T-helper 22 cell (primary cell): Measurements from ENCODE around the gene GABRB3.

Experiments
- DNase-seq: peaks from one replicate; pipeline ENCODE4 v3.0.0-alpha.2; 2020; ENCODE audit warnings: low read depth

The GABRB3 gene

DNA sequence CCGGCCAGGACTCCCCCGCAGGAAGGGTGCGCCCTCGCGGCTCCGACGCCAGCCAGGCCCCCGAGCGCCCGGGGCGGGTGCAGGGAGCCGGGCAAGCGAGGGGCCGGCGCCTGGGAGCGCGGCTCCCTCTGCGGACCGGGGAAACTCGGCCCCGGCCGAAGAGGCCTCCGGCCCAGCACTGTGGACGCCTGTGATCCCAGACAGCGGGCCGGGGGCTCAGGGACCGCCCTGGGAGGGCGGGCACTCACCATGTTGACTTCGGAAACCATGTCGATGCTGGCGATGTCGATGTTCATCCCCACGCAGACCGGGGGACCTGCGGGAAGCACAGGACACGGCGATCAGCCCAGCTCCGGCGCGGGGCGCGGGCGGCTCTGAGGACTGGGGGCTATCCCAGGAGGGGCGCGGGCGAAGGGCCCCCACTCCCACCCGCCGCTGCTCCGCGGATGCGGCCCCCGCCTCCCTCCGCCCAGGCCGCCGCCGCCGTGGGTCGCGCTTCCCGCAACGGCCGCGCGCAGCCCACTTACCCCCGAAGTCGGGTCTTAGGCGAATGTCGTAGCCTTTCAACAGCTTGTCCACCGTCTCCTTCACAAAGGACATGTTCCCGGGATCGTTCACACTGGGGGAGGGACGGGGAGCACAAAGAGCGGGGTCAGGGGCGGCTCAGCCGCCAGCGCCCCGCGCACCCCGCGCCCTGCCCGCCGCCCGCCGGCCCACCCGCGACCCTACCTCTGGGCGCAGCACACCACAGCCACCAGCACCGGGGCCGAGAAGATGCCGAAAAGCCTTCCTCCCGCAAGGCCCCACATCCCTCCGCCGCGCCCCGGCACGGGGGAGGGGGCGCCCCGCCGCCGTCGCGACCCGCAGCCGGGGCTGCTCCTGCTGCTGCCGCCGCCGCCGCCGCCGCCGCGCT is at the start of gene GABRB3:
GABRB3 (minus strand) TSS at position 913 of the 913 bp plus-strand sequence.
- DNase-seq: no peak

DNA sequence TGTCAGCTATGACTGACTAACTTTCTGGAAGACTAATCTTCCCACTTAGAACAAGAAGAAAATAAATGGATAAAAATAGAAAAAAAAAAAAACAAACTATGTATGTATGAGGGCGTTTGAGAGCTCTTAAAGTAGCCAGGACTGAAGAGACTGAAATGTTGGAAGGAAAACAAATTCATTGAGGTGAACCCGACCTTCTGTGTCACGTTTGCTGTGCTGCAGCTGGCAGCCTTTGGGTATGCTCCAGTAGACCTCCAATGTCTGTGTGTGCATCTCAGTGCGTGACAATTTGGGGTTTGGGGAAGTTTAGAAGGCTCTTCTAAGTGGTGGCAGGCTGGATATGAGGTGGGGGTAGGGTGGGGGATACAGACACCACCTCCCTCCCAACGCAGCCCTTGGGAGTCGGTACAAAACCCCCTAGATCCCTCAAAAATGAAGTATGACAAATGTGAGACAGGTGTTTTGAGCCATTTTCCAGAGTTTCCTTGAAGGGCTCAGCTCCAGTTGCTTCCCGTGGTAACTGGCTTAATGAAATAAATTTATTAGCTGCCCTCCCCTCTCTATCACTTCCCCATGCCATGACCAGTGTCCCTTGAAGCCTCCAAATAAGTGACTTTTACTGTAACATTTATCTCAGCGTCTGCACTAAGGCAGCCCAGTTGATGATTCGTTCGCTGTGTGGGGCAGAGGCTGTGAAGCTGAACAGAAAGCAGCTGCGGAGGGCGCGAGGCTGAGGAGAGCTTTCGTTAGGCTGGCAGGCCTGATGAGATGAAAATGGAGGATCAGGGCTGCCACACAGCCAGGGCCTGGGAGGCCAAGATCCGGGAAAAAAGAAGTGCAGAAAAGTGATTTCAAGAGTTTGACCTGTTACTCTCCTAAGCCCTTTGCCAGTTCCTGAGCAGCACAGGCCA is 34.9 kb upstream of the GABRB3 start:
- DNase-seq: no peak

GRCh38 chr15:26806574-26806973 is 33.7 kb upstream of the GABRB3 start:
- DNase-seq: no peak

GRCh38 chr15:26806151-26806550 is 33.3 kb upstream of the GABRB3 start:
- no peak for DNase-seq

GRCh38 chr15:26805470-26805869 is 32.6 kb upstream of the GABRB3 start:
- no peak for DNase-seq

DNA sequence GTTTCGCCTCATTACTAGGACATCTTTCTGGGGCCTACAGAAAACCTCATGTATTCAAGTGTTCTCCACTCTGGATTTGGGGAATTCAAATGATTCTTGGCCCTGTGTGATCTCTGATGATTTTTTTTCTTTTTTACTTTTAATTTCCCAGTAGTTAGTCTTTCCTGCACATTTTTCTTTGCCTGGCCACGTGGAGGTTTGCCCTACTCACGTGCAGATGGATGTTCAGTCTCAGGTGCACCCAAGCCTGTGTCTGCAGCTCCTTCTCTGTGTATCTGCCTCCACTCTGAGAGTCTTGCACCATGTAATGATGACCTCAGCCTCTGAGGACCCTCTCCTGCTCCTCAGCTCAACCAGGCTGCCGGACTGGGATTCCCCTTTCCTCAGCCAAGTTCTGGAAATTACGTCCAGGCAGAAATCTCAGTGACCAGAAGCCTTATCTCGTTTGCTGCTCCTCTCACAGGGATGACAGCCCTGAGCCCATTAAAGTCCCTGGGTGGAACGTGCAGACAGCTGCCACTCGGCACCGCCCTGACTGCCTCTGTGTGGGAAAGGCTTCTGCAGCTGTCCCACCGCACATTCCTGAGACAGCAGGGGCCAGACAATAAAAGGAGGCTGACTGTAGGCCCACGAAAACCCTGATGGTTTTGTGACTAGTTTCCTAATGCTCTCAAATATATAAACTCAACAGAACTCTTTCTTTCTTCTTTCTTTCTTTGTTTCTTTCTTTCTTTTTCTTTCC is 31.4 kb upstream of the GABRB3 start:
- DNase-seq: no peak

DNA sequence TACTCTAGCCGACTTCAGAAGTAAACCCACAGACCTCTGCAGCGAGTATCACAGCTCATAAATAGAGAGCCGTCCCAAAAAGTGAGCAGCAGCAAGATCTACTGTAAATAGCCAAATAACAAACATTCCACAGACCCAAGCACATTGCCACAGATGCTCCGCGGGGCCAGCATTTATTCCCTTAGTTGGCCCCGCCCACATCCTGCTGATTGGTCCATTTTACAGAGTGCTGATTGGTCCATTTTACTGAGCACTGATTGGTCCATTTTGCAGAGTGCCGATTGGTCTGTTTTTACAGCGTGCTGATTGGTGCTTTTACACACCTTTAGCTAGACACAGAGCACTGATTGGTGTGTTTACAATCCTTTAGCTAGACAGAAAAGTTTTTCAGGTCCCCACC is 17.3 kb upstream of the GABRB3 start:
- no peak for DNase-seq

GRCh38 chr15:26781816-26782215 is 8.9 kb upstream of the GABRB3 start:
- DNase-seq: no peak

- no peak for DNase-seq
Measured at GRCh38 chr15:26773917-26774316, 1.1 kb upstream of the GABRB3 start.

DNA sequence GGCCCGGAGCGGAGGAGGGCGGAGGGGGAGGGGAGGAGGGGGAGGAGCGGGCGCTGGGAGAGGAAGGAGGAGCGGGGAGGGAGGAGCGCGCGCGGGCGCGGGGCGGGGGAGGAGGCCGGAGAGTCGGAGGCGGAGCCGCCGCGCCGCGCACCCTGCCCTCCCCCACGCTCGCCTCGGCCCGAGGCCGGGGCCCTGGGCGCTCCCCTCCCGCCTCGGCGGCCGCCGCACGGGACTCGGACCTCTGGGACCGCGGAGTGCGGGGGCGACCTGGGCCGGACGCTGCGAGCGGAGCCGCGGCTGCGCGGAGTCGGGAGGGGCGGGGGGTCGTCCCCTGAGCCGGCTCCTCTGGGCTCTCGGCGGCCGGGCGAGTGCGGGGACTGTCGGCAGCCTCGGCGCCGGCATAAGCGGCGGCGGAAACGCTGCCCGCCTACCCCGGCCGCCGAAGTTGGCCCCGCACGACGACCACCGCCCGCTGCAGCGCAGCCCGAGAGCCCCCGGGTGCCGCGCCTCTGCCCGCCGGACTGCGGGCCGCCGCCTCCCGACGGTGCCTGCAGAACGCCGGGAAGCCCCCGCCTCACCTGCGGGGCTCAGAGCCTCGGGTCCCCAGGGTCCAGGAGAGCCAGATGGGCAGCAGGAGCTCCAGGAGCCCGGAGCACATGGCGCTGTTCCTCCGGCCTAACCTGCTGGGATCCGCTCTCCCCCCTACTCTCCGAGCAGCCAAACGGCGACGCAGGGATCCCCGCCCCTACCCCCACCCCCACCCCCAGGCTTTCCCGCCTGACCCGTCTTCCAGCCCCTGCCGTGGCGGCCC is 406 bp upstream of the GABRB3 start:
- DNase-seq: no peak

DNA sequence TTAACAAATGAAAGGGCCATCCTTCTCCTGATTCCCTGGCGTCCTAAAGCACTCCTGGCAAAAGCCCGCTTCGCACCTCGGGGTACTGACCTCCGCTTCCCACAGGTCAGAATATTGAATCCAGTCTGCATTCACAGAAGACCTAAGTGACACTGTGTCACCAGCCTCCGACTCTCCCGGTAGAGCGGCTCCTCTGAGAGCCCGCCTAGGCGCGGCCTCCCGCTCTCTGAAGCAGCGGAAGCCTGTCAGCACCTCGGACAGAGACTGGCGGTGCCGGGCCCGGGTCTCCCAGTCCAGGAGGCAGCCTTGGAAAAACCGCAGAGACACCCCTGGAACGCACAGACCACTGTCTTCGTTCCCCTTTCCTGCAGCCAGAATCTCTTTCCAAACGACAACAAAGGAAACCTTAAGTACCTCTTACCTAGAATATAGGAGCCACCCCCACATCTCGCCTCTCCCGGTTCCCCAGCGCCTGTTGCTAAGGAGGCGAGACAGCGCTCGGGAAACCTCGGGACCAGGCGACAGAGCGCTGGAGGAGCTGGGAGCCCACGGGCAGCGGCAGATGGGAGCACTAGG is 1.2 kb downstream of the GABRB3 start:
- DNase-seq: no peak

DNA sequence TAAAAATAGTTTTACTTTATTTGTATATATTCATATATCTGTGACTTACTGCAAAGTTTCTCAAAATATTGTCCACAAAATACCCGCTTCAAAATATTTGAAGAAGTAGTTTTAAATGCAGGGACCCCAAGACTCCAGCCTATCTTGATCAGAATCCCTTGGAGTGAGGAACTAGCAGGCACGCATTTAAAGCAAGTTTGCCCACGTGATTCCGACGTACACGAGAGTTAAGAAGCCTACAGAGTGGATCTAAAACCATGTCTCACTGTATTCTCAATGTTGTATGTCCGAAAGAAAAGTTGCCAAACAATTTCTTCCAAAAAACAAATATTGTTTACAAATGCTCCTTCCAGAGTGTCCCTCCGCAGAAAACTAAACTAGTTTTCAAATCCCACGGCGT is 1.7 kb downstream of the GABRB3 start:
- no peak for DNase-seq

DNA sequence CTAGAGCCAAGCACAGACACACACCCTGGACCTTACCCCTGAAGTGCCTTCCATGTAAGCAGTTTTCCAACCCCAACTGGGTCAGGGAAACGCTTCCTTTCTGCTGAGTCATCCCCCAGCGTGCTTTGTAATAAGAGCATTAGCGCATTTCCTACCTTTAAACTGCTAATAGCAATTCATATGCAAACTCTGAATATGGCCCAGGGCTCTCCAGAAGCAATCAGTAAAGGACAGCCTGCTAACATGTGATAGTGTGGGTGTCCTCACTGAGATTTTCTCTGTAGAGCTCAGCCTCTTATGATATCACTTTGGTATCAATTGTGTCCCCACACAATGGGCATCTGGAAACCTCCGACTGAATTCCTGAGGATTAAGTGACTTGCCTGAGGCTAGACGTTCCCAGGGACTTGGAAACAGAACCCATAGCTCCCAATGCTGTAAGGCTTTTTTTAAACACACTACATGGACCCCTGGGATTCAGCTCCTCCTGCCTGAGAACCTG is 5.6 kb downstream of the GABRB3 start:
- no peak for DNase-seq

DNA sequence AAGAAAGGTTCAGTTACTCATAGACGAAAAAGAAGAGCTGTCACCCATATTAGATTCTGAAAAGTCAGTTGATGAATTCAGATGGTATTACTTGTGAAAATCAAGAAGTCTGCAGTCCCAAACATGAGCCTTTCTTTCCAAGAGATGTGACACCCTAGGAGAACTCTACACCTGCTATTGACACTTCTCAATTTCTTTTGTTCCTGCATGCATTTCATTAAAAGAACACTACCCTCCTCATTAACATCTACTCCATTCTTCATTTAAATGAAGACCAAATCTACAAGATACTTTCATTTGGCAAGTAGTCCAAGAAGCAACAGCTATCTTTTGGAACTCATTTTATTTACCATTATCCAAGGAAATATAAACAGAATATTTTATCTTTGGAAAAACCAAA is 6.6 kb downstream of the GABRB3 start:
- DNase-seq: no peak

DNA sequence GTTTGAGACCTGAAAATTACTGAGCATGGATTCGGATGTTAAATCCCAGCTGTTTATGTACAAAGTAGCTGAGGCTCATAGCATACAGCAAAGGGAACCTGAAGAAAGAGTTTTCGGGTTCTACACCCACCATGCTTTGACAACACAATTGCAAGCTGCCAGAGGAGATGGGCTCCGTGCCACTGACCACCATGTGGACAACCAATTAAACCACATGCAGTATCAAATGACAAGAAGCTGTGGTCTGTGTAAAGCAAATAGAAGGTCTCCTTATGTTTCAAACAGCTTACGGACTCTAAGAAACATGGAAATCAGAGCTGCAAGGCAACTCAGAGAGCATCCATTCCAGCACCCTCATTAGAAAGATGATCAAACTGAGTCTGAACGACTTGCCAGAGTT is 12.9 kb downstream of the GABRB3 start:
- no peak for DNase-seq

DNA sequence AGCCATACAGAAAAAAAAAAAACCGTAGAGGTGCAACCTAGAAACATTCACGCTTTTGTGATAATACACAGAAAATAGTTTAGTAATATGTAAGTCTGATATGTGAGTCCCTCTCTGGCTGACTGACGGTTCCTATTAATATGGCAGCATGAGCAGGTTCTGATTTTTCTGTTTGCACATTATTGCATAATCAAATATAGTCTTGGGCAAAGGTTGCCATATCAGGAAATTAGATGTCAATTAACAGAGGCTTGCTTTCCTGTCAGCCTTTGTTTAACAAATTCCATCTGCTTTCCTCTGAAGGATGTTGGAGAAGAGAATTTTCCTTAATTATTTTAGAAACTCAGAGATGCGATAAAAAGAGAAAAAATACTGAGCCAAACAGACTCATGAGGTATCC is 14.8 kb downstream of the GABRB3 start:
- DNase-seq: no peak

GRCh38 chr15:26757141-26757540 is 15.7 kb downstream of the GABRB3 start:
- DNase-seq: no peak

DNA sequence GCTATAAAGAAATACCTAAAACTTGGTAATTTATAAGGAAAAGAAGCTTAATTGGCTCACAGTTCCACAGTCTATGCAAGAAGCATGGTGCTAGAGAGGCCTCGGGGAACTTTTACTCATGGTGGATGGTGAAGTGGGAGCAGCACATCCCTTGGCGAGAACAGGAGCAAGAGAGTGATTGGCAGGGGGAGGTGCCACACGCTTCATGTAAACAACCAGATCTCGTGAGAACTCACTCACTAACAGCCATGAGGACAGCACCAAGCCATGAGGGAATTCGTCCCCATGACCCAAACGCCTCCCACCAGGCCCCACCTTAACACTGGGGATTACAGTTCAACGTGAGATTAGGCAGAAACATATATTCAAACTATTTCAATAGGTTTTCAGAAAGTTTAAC is 28.0 kb downstream of the GABRB3 start:
- no peak for DNase-seq

GRCh38 chr15:26739791-26740190 is 33.1 kb downstream of the GABRB3 start:
- no peak for DNase-seq

DNA sequence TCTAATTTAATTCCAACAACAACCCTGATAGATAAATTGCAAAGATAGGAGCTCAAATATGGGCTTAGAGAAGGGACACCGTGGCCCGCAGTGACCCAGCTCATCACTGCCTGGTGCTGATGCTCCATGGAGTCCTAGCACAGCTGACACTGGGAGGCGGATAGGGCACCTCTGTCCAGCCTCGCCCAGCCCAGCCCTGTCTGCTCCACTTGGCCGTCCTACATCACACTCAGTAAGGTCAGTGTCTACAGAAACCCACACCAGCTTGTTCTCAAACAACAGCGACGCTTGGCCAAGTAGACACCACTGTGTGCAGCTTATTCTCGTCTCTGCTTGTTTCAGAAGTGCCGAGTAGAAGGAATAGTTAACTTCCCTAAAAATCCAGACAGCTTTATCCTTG is 33.9 kb downstream of the GABRB3 start:
- no peak for DNase-seq
